HG03135 (cell line): ENCODE data around the gene STMN3.
"Not testable (repeated sequence)": the region's sequence is repeated elsewhere in the genome, so short reads cannot be mapped to it uniquely, and the experiment has no call there.

Experiments used
- ATAC-seq: cut with Tn5 transposase; IDR thresholded peaks from one replicate; pipeline ENCODE4 v1.9.1; 2021; ENCODE audit warnings: mild to moderate bottlenecking, moderate library complexity; ENCODE audit not compliant: unreplicated experiment

STMN3 gene

DNA sequence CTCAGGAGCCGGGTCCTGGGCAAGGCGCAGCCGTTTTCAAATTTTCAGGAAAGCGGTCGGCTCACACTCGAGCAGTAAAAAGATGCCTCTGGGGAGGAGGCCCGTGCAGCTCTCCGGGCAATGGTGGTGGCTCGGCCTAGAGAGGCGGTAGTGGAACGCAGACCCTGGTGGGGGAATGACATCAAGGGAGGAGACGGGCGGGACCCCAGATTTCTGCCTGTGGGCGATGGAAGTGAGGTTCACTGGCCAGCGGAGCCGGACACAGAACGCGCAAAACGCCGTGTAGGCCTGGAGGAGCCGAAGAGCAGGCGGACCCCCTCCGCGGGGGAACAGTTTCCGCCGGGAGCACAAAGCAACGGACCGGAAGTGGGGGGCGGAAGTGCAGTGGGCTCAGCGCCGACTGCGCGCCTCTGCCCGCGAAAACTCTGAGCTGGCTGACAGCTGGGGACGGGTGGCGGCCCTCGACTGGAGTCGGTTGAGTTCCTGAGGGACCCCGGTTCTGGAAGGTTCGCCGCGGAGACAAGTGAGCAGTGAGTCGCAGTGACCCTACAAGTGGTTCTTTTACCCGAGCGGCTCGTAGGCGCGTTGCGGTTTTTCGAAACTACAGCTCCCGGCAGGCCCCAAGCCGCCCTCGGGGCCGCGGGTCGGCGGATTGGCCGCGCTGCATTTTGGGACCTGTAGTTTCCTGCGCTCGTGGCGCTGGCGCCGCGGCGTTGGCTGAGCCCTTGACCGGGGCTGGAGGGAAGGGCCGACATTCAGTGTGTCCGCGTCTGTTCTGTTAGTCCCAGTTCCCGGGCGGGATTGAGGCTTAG, 4.9 kb upstream of the STMN3 start, which contains the start of gene RTEL1:
RTEL1 (plus strand) TSS at position 376 of the 812 bp plus-strand sequence. CDS start 1,091 bp downstream, outside the sequence.
- peak; percentile 77 for ATAC-seq

DNA sequence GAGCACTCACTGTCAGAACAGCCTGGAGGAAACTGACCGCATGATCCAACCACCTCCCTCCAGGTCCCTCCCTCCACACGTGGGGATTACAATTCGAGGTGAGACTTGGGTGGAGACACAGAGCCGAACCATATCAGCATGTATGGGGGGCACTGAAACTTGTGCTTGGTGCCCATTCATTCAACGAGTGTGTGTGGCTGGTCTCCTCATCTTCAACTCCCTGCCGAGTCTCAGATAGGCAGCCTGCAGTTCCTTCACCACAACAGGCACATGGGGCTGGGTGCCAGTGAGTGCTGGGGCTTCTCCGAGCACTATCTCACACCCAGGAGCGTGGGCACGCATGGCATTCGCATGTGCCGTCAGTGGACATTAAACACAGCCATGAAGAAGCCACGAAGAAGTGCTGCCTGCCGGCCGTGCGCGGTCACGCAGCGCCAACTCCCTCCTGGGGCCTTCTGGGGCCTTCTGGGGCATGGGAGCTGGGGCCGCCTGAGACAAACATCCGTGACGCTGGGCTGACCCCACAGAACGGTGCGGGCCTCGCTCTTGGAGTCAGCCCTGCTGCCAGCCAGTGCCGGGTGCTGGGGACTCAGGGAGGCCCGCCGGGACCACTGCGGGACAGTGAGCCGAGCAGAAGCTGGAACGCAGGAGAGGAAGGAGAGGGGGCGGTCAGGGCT, 4.2 kb upstream of the STMN3 start:
- ATAC-seq: peak; percentile 1

DNA sequence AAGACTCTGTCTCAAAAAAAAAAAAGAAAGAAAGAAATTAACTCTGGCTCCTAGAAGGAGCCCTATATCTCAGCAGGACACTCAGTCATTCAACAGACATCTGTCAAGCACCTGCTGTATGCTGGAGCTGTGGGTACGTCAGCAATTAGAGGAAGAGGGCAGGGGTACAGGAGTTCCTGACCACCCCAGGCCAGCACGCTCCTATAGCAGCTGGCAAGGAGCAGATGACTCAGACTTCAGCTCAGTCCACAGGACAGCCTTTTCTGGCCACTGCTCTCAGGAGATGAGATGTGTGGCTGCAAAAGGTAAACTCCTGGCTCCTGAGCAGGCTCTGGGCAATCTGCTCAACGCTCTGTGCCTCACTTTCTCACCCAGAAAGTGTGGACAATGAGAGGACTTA, 3.2 kb upstream of the STMN3 start:
- ATAC-seq: no peak

DNA sequence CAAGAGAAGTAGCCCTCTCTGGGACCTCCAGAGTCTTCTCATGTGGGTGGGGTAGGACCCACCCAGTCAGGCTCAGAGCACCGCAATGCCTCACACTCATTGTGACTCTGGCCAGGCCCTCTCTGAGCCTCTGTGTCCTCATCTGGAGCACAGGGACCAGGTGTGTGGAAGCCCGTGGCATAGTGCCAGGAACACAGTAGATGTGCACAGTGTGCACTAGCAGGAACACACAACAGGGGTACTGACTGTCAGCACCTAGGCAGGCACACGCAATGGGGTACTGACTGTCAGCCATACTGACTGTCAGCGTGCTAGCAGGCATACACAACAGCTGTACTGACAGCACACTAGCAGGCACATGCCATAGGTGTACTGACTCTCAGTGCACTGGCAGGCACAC, 2.0 kb upstream of the STMN3 start:
- ATAC-seq: no peak

DNA sequence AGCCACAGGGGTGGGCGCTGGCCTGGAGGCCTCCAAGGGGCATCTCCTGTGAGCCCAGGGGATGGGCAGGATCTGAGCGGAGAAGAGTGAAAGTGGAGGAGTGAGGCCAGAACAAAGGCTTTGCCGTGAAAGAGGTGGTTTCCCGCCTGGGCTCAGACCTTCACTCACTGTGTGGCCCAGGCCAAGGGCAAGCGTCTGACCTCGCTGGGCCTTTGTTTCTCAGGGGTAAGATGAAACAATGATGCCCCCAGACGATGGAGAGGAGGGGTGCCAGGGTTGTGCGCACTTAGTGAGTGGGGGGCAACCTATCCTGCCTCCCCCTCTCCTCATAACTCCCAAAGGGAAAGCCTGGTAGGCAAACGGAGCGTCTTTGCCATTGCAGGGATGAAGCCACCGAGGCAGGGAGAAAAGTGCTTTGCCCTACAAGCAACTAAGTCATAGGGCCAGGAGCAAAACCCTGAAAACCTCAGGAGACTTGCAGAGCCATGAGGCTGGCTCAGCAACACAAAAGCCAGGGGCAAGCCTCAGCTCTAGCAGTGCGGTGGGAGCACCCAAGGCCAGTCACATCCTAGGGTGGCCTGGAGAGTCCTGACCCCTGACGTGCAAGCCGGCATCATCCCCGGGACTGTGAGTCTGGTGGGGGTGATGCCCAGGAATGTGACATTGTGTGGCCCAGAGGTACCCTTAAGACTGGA, 897 bp upstream of the STMN3 start:
- ATAC-seq: no peak

DNA sequence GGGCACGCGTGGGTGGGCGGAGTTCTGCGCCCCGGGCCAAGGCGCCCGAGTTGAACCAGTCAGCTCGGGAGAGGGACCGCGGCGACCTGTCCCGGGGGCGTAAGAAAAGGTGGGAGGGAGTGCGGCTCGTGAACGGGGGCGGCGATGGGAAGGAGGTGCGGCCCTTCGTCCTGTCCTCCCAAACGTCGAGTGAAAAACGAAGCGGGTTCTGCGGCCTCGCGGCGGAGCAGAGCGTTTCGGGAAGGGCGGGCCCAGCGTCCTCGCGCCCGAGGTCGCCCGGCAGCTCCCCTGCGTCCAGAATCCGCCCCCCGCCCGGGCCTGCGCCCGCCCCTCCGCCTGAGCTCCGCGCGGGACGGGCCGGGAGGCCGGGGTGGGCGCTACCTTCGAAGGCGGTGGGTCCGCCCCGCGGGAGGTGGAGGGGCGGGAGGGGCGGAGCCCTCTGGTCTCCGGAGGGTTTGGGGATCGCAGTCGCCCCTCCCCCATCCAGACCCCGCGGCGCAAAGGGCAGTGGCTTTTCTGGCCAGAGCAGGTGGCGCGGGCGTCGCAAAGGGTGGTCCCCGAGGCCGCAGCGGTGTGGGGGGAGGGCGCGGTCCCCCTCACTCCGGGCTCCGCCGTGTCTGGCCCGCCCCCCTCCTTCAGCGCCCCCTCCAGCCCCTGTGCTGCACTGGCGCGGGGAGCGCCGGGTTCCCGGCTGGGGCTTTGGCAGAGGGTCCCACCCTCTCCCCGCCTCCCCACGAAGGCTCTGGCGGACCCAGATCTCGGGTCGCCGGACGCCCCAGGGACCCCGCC, 838 bp downstream of the STMN3 start:
- no peak for ATAC-seq

DNA sequence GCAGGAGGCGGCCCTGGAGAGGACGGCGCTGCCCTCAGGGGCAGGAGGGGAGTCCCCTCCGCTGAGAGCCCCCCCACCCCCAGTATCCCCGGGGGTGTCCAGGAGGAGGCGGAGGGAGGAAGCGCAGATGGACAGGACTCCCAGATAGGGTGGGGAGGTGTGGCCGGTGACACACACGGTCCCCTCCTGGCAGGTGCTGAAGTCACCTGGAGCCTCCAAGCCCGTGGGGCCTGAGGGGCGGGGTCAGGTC, 1.4 kb downstream of the STMN3 start:
- ATAC-seq: no peak

DNA sequence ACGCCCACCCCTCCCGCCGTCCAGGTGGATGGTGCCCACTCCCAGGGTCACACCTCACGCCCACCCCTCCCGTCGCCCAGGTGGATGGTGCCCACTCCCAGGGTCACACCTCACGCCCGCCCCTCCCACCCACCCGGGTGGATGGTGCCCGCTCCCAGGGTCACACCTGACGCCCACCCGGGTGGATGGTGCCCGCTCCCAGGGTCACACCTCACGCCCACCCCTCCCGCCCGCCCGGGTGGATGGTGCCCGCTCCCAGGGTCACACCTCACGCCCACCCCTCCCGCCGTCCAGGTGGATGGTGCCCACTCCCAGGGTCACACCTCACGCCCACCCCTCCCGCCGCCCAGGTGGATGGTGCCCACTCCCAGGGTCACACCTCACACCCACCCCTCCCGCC, 2.7 kb downstream of the STMN3 start:
- not testable (repeated sequence) for ATAC-seq

DNA sequence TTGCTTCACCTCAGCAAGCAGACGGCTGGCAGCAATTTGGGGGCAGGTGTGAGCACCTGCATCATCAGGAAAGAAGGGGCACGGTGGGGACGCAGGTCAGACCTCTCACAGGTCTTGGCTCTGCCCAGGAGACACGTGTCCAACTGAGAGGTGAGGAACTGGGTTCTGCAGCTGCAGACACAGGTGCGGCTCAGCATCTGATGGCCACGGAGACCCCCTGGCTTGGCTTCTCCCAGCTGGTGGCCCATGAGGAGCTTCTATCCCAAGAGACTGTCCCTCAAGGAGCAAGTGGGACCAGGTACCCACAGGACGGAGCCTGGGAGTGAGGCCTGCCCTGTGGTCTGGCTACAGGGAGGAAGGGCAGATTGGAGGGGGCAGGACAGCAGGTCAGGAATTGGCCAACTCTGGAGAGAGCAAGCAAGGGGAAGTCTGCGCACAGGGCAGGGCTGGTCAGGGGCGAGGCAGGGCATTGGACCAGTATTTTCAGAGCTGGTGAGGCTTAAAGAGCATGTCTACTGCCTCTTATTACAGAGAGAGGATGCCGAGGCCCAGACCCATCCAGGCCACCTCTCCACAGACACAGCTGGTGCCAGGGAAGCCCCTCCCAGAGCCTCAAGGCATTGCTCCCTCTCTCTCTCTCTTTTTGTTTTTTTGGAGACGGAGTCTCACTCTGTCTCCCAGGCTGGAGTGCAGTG, 4.2 kb downstream of the STMN3 start:
- ATAC-seq: no peak

DNA sequence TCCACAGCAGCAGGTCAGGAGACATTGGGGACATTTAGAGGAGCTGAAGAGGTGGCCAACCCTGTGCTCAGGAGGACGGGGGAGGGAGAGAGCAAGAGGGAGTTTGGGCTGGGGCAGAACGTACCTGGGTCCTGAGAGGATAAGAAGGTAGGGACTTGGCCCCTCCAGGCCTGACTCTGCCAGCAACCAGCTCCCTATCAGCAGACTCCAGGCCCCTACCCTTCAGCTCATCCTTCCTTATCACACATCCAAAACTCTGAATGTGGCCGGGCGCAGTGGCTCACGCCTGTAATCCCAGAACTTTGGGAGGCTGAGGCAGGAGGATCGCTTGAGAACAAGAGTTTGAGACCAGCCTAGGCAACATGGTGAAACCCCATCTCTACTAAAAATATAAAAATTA, 5.0 kb downstream of the STMN3 start:
- ATAC-seq: no peak

DNA sequence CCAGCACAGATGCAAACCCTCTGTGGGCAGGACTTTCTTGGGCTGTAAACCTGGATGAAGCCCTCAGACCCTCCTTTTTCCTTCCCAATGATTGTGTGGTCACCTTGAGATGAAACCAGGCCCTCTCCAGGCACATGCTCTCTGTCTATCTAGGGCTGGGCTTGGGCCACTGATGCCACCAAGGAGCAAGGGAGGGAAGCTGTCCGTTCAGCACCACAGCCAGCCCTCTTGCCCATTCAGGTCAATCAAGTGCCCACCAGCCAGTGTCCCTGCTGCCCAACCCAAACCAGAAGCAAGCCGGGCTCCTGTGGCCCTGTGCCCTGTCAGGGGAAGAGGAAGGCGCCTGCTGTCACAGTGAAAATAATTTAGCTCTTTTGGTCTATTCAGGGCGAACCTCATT, 8.0 kb downstream of the STMN3 start:
- ATAC-seq: no peak

DNA sequence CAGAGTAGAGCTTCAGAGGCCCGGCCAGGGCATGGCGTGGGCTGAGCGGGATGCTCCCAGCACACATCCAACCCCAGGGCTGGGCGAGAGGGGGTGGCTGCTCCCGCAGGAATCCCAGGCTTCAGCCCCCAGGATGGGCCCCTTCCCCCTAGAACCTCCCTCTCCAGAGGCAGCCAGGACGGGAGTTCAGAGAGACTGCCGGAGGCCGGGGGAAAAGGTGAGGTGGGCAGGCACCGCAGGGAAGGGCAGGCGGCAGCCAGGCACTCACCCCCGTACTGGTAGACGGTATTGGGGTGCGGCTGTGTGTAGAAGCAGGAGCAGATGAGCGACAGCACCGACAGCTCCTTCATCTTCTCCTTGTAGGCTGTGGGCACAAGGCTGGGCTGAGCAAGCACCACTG, 9.3 kb downstream of the STMN3 start:
- no peak for ATAC-seq

DNA sequence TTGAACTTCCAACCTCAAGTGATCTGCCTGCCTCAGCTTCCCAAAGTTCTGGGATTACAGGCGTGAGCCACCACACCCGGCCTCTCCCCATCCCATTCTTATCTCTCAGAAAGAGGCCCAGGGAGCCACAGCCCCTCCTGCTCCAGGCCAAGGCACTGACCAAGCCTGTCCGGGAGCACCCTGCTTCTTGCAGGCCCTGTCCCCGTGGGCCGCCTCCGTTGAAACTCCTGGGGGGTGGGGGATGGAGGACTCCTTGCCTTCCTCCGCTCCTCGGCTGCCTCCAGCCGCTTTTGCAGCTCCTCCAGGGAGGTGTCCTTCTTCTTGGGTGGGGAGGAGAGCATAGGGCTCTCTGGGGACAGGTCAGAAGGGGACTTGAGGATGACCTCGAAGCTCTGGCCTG, 9.7 kb downstream of the STMN3 start:
- ATAC-seq: no peak

DNA sequence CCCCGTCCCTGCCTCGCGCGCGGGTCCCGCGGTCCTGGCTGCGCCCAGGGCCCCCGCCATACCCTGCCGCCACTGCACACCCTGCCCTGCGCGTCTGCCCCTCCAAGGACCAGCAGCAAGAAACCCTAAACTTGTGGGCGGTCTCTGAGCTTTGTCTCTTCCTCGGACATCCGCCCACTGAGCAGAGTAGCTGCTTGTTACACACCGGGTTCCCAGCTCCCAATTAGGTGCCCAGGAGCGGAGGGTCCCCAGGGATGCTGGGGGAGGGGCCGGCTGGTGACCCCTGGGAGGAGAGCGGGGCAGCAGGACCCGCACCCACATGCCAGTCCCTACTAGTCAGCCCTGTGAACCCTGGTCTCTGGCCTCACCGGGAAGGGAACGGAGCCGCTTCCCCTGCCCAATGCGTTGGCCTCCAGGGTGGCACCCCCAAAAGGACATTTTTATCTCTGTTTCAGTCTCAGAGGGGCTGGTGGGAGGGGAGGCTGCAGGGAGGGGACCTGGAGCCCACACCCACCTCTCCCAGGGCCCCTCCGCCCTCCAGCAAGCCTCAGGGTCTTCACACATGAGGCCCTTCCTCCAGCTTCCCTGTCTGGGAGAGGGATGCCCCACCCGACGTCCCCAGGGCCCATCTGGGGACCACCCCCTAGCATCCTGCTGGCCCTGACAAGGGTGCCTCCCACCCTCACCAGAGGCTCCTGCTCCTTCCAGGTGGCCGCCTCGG, 10.5 kb downstream of the STMN3 start:
- ATAC-seq: peak; percentile 4

DNA sequence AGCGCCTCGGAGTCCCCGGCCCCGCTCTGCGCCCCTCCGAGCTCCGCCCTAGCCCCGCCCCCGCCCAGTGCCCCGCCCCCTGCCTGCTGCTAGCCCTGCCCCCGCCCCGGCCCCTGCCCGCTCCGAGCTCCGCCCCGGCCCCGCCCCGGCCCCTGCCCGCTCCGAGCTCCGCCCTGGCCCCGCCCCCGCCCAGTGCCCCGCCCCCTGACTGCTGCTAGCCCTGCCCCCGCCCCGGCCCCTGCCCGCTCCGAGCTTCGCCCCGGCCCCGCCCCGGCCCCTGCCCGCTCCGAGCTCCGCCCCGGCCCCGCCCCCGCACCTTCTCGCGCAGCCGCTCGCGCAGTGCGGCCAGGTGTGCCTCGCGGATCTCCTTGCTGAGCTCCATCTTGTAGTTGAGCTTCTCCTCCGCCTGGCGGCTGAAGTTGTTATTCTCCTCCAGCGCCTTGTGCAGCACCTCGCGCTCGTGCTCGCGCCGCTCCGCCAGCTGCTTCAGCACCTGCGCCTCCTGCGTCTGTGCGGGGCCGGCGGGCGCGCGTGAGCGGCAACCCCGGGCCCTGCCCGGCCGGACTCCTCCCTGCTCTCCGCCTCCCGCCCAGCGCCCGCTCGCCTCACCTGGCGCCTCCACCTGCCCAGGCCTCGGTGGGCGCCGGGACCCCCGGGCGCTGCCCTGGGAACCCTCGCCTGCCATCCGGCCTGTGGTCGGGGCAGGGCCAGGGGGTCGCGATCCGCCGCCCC, 11.3 kb downstream of the STMN3 start:
- peak; percentile 57 for ATAC-seq

DNA sequence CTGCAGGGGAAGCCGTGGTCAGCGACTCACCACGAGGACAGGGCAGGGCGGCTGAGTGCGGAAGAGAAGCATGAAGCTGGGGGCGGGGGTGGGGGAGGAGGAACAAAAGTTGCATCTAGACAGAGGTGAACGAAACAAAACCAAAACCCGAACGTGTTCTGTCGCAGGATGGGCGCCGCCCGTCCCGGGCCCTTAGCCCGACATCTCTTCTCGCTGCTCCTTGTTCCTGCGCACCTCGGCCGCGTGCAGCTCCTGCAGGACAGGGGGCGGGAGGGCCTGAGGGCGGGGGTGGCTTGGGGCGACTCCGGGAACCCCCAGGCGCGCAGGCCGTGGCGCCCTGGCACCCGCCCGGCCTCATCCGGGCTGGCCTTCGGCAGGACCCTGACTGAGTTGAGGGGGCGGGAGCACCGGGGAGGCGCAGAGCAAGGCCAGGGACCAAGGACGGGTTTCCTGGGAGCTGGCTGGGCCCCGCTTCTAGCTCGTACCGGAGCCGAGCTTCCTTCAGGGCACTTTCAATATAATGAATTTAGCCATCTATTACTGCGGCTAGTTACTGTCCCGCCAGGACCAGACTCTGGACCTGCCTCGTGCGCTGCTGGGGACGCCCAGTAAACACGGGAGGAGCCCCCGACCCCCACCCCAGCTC, 12.0 kb downstream of the STMN3 start:
- ATAC-seq: peak; percentile 30

DNA sequence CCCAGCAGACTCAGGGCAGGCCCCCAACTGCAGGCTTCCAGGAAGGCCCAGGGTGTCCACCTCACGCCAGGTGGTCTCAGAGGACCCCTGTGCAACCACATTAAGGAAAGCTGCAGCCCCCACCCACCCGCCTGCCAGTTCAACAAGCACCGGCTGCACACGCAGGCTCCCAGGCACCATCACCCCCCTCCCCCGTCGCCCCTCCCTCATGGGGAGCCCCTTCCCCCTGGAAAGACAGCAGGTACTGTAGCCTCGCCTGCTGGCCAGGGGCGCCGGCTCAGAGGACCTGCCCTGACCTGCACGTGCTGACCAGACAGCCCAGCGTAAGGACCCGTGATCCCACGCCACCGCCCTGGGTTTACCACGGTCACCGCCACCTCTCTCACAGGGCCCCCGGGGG, 12.5 kb downstream of the STMN3 start:
- not testable (repeated sequence) for ATAC-seq

DNA sequence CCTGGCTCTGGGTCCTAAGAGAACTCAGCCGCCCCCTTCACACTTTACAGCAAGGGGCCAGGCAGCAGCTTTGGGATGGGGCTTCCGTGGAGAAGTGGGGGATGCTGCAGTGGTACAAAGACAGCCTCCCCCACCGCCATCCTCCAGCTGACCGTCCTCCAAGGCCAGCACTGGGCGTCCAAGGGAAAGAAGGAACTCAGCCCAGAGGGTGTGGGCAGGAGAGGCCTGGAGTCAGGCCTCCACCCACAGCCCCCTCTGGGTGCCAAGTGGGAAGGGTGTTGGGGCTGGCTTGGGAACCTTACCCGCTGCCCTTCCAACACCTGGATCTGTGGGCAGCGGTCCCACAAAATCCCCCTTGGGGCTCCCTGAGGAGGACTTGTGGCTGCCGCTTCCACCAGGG, 13.1 kb downstream of the STMN3 start:
- ATAC-seq: no peak
